NCI-H1092 treated with DMSO at 0.1 percent for 48 hours (cell line): ENCODE data around the gene CAMTA1.

ENCODE experiments used
- DNase-seq: peaks from one replicate; lab custom pipeline; 2025; lab: John Stamatoyannopoulos, UW

Gene CAMTA1

DNA sequence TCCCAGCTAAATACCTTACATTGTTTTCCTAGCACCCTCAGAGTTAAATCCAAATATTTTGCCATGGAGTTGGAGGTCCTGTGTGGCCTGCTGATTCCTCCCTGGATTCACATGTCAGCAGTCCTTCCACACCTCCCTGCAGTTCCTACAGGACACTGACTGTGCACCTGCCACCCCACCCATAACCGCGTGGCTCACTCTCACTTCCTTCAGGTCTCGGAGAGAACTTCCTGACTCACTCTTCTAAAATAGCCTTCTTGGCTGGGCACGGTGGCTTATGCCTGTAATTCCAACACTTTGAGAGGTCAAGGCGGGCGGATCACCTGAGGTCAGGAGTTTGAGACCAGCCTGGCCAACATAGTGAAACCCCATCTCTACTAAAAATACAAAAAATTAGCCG lies 8.4 kb upstream of the CAMTA1 start:
- DNase-seq: no peak

DNA sequence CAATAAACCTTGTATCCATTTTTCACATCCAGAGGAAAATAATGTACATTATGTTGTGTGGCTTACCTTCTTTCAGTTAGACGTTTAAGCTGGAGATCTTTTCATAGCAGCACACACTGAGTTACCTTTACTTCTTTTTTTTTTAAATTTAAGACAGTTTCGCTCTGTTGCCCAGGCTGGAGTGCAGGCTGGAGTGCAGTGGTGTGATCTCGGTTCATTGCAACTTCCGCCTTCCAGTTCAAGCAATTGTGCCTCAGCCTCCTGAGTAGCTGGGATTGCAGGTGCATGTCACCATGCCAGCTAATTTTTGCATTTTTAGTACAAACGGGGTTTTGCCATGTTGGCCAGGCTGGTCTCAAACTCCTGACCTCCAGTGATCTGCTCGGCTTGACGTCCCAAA lies 7.4 kb upstream of the CAMTA1 start:
- no peak for DNase-seq

DNA sequence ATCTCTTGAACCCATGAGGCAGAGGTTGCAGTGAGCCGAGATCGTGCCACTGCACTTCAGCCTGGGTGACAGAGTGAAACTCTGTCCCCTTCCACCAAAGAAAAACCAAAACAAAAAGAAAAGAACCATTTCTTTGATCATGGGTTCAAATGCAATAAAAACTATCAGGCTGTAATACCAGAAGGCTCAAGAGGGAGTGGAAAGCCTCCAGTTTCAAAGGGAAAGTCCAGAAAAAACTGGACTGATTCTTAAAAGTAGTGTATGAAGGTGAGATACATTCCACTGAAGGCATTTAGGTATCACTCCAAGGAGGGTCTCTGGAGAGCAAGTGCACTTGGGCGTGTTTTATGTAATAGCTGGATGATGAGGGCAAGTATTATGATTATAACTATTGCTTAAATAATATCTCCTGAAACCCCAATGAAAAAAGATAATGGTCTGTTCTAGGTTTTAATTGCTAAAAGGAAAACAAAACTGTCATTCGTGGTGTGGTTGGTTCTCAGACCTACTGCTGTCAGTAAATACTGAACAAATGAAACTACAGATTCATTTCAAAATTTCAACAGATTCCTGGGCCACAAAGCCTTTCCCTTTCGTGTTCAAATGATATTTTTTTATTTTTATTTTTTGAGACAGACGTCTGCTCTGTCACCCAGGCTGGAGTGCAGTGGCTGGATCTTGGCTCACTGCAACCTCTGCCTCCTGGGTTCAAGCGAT lies 6.0 kb upstream of the CAMTA1 start:
- no peak for DNase-seq

DNA sequence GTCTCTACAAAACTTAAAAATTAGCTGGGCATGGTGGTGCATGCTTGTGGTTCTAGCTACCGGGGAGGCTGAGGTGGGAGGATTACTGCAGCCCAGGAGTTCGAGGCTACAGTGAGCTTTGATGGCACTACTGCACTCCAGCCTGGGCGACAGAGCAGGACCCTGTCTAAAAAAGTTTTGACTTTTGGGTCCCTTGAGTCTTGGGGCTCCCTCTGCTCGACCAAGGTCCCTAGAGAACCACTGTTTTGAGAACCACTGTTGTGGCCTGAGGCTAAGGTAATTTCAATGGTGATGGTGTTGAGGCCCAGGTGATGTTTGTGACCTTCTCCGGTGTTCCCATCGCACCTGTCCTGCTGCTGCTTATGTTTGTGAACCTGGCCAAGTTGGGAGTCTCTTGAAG lies 3.1 kb upstream of the CAMTA1 start:
- DNase-seq: no peak

DNA sequence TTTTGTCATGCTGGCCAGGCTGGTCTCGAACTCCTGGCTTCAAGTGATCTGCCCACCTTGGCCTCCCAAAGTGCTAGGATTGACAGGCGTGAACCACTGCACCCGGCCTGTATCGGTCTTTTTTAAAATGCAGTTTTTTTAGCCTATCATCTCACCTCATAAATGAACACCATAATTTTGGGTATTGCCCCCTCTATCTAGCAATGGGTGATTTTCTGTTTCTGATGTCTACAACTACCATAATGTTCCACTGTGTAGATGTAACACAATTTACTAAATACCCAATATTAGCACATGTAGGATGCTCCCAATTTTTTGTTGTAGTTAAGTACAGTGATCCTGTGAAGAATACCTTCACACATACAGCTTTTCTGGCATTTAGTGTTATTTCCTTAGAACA lies 2.0 kb upstream of the CAMTA1 start:
- DNase-seq: no peak

DNA sequence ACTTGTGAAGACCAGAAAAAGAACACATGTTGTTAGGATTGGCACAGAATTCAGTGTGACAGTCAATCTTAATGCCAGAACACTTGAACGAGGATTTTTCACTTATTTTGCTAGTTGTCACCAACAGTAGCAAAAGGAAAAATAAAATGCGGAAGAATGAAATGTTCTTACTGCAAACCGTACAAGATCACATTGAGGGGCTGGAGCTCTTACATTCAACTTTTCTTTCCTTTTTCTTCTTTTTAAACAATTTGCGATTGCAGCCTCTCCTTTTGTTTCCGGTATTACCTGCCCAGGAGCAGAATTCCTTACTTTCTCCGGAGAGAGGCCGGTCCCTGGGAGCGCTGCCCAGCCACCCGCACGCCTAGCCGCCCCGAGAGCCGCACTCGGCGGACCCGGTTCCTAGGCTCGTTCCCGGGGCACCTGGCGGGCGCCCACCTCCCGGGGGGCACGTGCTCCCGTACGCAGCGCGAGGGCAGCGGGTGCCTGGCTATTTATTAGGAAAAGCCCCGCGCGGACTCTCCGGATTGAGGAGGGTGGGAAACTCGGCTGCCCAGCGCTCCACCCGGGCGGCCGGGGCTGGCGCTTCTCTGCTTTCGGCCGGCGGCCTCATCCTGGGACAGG lies 1.2 kb upstream of the CAMTA1 start:
- peak; percentile 37 for DNase-seq

DNA sequence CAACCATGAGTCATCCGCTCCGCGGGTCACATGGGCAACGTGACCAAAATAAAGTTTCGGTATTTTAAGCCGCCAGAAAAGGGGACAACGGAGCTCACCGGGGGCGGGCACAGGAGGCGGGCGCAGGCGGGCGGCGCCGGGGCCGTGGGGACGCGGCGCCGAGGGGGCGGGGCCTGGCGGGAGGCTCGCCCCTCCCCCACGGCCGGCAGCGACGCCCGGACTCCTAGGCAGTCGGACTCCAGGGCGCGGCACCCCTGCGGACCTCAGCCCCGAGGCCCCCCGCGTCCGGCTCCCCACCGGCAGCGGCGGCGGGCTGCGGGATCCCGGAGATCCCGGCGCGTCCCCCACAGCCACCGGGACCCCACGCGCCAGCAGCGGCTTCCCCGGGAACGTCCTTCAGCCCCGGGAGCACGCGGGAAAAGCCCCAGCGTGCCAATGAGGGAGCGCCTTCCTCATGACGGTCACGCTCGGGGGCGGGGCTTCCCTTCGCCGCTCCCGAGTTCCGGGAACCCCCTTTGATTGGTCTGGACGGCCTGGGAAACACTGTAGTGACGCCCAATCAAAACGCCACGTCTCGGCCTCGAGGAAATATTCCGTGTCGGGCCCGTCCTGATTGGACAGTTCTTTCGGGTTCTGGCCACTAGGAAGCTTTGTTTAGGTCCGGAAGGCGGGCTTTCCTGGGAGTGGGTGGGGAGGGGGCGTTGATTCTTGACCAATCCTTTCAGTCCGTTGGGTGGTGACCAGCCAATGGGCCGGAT lies 515 bp upstream of the CAMTA1 start:
- DNase-seq: peak; percentile 100

DNA sequence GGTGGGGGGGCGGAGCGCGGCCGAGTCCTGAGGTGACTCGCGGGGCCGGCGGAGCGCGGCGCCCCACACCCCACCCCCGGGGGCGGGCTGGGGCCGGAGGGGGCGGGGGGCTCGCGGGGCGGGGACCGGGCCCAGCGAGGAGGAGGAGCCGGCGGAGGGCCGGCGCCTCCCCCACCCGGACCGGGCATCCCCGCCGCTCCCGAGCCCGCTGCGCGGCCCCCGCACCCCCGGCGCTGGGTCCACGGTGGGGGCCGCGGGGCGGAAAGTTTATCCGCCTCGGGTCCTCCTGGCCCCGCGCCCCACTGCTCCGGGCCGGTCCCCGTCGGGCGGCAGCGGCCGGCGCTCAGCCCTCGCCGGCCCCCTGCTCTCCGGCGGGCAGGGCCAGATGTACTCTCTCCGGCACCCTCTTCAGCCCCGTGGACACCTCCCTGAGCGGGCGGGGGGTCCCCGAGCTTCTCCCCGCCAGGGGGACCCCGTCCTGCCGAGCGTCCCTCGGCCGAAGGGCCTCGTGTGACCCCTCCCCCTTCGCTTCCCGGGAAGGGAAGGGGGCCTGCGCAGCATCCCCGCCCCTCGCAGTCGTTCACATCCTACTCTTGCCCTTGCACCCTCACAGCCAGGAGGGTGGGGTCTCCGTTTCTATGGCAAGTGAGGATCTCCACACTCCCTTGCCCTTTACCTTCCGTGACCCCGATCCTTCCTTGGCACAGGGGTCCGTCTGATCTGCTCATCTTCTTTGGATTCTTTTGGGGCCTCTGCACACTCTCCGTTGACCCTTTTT lies 663 bp downstream of the CAMTA1 start:
- DNase-seq: peak; percentile 28

DNA sequence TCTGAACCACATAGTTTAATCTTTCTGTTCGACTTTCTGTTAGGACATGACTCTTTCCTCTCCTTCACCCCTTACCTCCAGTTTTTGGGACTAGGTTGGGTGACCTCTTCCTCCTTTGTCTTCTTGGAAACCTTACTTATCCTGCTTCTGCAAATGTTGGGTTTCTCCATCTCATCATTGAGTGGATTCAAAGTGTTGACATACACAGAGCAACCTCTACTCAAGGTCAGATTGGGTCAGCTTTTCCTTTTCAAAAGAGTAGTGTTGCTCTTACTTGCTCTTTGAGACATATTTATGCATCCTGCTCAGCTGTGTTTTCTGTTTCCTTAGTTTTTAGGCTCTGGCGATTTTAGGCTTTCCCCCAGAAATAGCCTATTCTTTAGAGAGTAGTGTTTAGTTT lies 3.7 kb downstream of the CAMTA1 start:
- DNase-seq: no peak

DNA sequence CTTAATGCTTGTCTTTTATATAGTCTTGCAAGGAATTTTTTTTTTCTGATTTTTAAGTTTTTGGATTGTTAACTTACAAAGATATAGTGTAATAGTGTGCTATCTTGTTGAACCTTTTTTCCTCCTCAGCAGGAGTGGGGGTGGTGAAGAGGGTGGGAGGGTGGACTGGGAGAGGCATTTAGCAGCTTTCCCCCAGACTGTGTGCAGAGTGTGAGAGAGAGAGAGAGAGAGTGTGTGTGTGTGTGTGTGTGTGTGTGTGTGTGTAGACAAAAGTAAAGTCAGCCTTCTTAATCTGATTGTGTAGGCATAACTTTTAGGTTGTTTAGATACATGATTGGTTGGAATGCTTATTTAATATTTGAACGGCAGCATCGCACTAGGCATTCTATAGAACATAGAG lies 4.9 kb downstream of the CAMTA1 start:
- no peak for DNase-seq

DNA sequence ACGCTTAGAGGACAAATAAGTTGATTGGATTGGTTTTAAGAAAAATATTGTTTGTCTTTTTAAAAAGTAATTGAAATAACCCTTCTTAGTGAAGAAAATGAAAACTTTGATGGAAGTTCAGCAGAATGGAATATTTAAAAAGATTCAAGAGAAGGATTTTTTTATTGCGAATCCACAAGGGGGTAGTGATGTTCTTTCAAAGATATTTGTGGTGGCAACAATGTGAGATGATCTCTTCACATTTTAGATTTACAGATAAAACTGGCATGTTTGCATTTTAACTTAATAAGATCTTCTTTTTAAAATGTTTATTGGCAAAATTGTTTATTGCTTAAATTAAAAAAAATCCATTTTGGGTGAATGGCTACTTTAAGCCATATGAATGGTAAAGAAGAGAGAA lies 8.9 kb downstream of the CAMTA1 start:
- DNase-seq: peak; percentile 28

DNA sequence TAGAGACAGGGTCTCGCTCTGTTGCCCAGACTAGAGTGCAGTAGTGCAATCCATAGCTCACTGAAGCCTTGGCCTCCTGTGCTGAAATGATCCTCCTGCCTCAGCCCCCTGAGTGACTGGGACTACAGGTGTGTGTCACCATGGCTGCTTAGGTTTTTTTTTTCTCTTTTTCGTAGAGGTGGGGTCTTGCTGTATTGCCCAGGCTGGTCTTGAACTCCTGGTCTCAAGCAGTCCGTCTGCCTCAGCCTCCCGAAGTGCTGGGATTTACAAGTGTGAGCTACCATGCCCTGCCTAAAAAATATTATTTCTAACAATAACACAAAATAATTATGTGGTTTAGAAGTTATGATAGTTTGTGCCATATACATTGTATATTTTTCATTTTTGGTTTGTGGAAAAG lies 9.9 kb downstream of the CAMTA1 start:
- DNase-seq: no peak

DNA sequence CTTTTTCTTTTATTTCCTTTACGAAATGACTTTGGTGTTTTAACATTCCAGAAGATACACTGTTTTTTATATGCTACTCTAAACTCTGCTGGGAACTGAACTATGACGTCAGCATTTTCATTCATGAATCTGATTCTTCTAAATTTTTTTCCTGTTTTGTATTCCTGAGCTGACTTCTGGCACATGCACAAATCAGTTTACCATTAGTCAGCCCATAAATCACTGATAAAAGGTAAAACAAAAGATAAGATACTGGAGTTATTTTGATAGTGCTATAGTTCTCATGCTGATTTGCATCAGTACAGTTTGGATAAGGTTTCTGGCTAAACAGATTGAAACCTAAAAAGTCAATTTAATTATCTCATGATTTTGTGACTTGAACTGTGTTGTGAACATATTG lies 10.4 kb downstream of the CAMTA1 start:
- no peak for DNase-seq

DNA sequence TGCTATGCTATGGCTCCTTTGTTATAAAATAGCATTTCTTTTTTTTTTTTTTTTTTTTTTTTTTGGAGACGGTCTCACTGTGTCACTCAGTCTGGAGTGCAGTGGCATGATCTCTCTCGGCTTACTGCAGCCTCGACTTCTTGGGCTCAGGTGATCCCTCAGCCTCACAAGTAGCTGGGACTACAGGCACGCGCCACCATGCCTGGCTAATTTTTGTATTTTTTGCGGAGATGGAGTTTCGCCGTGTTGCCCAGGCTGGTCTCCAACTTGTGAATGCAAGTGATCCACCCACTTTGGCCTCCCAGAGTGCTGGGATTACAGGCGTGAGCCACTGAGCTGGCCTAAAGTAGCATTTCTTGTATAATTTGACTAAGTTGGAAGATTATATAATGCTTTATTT lies 10.8 kb downstream of the CAMTA1 start:
- DNase-seq: no peak

DNA sequence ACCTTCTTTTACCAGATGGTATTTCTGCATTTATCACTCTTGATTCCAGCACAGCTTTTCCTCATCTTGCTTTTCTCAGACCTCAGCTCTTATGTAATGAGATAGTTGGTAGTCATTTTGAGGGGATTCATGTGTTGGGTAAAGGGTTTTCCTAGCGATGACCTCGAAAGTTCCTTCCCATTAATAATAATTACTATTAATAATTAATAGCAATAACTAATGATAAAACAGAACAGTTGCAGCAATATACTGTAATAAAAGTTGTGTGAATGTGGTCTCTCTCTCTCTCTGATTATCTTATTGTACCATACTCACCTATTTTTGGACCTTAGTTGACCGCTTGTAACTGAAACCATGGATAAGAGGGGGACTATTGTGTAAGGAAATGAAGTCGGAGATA lies 14.2 kb downstream of the CAMTA1 start:
- DNase-seq: no peak

DNA sequence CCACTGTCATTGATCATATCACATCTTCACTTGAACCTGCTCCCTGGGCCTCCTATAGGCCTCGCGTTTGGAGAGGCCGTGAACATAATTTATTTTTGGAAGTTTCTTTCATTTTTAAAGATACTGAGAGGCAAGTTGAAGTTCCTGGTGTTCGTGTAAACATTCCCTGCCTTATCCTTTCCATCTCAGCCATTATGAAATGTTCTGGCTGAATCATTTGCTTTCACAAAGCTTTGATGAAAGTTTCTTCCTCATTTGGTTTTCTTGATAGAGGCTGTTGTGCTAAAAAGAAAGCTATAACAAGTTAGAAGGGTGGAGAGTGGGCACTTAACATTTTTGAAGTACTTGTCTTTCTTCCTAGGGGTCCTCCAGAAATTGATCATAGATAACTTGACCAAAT lies 15.5 kb downstream of the CAMTA1 start:
- DNase-seq: no peak

DNA sequence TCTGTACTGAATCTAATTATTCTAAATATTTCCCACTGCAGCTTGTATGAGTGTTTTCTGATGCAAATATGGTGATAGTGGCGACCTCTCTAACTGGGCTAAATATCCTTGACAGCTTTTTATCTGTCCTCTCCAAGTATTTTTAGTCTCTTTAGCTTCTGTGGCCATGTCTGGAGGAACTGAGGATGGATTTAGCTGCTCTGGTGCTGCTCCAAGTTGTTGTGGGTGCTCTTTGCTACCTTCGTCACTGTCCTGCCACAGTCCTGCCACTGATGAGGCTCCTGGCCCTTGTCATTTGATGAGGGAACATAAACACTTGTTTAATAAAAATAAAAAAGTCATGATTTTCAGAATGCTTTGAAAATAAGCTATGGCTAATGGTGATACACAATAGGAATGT lies 15.9 kb downstream of the CAMTA1 start:
- no peak for DNase-seq

DNA sequence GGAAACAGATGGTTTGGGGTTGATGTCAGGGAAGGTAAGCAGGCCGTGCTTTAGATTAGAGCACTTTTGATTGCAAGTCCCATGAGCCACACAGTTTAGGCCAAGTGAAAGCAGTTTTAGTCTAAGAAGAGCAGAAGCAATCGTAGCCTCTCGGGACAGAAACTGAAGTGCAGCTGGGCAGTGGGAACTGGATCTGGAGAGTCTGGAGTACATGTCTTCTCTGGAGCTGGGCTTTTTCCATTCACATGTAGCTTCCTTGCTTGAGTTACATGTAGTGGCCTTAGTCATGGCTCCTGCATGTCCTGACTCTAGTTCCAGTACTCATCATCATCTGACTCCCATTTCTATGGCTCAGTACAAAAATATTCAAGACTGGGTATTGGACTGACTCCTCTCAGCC lies 16.7 kb downstream of the CAMTA1 start:
- no peak for DNase-seq

DNA sequence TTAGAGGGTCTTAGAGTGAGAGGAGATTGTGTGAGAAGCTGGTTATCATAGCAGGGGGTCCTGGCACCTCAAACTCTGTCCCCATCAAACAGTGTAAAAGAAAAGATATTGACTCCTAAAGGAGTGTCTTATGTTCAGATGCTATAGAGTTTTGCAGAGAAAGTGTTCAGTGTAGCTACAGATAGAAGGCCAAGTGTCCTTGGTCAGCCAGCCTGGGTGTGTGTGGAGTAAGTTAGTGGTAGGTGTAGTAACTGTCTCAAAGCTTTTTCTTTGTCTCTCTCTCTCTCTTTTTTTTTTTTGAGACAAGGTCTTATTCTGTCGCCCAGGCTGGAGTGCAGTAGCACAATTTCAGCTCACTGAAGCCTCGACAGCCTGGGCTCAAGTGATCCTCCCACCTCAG lies 17.2 kb downstream of the CAMTA1 start:
- no peak for DNase-seq

DNA sequence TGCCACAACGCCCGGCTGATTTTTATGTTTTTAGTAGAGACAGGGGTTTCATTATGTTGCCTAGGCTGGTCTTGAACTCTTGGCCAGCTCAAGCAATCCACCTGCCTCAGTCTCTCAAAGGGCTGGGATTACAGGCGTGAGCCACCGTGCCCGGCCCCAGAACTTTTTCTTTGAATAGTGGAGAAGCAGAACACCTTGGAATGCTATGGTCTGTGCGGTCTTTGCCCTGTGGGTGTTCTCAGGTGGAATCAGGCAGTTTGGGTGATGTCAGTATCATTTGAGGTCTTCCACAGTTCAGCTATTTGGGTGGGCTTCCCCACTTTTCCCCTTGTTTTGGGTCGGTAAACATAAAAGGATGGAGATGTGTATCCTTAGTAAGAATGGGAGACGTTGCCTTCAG lies 17.6 kb downstream of the CAMTA1 start:
- DNase-seq: no peak

DNA sequence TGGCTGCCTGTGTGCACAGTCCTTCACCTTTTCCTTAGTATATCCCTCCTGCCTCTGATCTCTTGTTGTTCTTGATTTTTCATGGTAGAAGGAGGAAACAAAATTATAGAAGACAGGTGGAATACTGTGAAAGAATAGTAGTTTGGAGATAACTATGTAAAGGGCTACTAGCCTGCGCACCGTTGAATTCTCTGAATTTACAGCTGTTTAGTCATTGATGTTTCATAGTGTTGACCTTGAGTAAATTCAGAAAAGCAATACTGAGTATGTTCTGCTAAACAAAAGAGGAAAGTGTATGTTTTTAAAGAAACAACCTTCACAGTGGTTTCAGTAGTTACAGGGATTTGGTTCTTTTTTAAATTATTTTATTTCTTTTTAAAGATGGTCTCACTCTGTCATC lies 18.1 kb downstream of the CAMTA1 start:
- no peak for DNase-seq

DNA sequence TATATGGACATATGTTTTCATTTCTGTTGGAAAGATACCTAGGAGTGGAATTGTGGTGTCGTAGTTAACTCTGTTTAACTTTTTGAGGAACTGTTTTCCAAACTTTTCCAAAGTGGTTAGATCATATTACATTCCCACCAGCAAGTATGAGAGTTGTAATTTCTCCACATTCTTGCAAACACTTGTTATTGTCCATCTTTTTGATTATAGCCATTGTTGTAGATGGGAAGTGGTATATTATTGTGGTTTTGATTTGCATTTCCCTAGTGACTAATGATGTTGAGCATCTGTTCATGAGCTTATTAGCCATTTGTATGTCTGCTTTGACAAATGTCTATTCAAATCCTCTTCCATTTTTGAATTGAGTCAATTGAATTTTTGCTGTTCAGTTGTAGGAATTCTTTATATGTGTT lies 19.8 kb downstream of the CAMTA1 start:
- no peak for DNase-seq

DNA sequence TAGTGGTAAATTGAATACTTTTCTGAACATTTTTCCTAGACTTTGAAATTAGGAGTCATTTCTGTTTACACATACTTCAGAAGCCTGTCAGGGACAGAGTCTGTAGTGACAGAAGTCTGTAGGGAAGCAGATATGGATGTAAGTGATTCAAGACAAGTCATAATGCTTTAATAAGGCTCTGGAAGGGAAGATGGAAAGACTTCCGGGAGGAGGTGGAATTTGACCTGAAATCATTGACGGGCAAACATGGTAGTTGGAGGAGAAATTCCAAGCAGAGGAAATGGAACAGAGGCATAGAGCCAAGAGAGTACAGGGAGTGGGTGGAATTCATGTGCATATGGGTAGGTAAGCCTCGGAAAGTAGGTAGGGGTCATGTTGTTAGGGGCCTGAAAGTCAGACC lies 22.5 kb downstream of the CAMTA1 start:
- no peak for DNase-seq
